ENCODE measurements around the gene EVX1.
A peak's percentile ranks its signal among the peaks of the same experiment; 100 is the strongest.

EVX1 gene

DNA sequence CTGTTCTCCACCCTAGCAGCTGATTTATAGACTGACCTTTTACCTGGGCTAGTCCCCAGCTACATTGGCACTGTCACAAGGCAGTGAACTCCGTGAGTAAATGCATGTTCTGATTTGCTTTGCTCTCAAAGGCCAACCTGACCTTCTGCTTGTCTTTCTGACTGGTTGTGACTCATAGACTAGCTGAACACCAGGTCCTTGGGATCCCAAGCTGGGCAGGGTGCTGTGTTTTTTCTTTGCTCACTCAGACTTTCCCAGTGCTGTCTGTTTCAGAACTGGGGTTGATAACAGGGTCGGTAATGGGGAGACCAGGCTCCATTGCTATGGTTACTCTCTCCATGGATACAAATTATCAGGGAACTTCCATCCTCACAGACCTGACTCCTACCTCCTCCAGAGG, 35.0 kb downstream of the EVX1 start:
- WGBS (ENCODE audit: insufficient coverage), result 100% methylated on average over 1 of the region's 2 CpGs
- no peak overlapping the region for H3K27ac ChIP-seq (ENCODE audit: insufficient read depth in 1 of 2, low read depth in 1 of 2, low read length in 2 of 2, poor library complexity in 1 of 2, severe bottlenecking in 2 of 2)
- no peaks in the 10 kb centered on the region for H3K36me3 ChIP-seq (ENCODE audit: control insufficient read depth in 4 of 4, insufficient read depth in 4 of 4, low read length in 3 of 4)
- no peak for DNase-seq
- H3K27me3 ChIP-seq (replicated peaks in 2 of 5; ENCODE audit: control insufficient read depth in 4 of 5, insufficient read depth in 5 of 5, low read length in 4 of 5), result peaks cover 0 to 6% (median 0%) of the 10 kb centered on the region in 5 experiments
- no peak overlapping the region for H3K4me3 ChIP-seq (ENCODE audit: control insufficient read depth in 1 of 7, extremely low read depth in 1 of 7, insufficient read depth in 4 of 7, low read depth in 2 of 7, low read length in 6 of 7)
- H3K9me3 ChIP-seq (ENCODE audit: control extremely low read depth in 1 of 5, control insufficient read depth in 4 of 5, insufficient read depth in 2 of 5, low read depth in 1 of 5, low read length in 4 of 5), result peaks cover 0 to 8% (median 2%) of the 10 kb centered on the region in 5 experiments
- H3K4me1 ChIP-seq (ENCODE audit: control extremely low read depth in 1 of 4, control insufficient read depth in 4 of 4, insufficient read depth in 4 of 4, low read length in 3 of 4), result no peaks in the 10 kb centered on the region
- CTCF ChIA-PET, result no interaction called here
- POLR2A ChIA-PET, result no interaction called here

DNA sequence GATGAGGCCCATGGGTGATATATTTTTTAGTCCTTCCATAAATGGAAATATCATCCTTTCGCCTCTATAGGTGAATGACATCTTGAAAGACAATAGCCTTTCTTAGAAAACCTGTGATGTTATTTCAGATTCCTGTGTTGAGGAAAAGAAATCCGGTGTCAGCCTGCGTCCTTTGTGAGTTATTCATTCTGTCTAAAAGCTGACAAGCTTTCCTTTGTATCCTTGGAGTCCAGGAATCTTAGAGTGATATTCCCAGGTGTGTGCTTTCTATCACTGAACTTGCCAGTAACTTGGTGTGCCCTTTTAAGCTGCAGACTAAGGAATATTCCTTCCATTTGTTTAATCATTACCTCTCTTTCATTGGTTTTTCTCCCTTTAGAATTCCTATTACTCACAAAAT, 41.0 kb downstream of the EVX1 start:
- 95% methylated on average over 2 of the region's 3 CpGs for WGBS (ENCODE audit: insufficient coverage)
- H3K4me3 ChIP-seq (ENCODE audit: control insufficient read depth in 1 of 7, extremely low read depth in 1 of 7, insufficient read depth in 4 of 7, low read depth in 2 of 7, low read length in 6 of 7), result no peak overlapping the region
- DNase-seq, result no peak
- H3K27ac ChIP-seq (ENCODE audit: insufficient read depth in 1 of 2, low read depth in 1 of 2, low read length in 2 of 2, poor library complexity in 1 of 2, severe bottlenecking in 2 of 2), result no peak overlapping the region
- H3K36me3 ChIP-seq (ENCODE audit: control insufficient read depth in 4 of 4, insufficient read depth in 4 of 4, low read length in 3 of 4), result no peaks in the 10 kb centered on the region
- ChIA-PET POLR2A (no interaction called here), CTCF (no interaction called here)
- peaks cover 0 to 5% (median 0%) of the 10 kb centered on the region in 5 experiments for H3K27me3 ChIP-seq (replicated peaks in 2 of 5; ENCODE audit: control insufficient read depth in 4 of 5, insufficient read depth in 5 of 5, low read length in 4 of 5)
- no peaks in the 10 kb centered on the region for H3K9me3 ChIP-seq (ENCODE audit: control extremely low read depth in 1 of 5, control insufficient read depth in 4 of 5, insufficient read depth in 2 of 5, low read depth in 1 of 5, low read length in 4 of 5)
- H3K4me1 ChIP-seq (ENCODE audit: control extremely low read depth in 1 of 4, control insufficient read depth in 4 of 4, insufficient read depth in 4 of 4, low read length in 3 of 4), result no peaks in the 10 kb centered on the region

DNA sequence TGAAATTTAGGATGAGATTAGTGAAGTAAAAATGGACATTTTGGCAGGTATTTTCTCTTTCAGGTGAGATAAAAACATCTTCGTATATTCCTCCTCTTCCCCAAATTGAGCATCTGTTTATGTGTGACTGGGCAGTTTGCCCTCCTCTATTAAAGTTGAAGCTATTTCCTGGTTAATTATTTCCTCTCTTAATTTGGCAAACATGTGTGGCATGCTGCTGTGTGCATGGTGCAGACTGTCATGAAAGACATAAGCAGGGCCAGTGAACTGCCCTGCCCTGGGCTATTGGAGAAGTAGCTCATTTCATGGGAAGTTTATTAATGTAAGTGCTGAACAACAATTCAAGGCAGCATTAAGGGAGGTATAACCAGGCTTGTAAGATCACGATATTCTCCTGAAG, 52.6 kb downstream of the EVX1 start:
- Histone ChIP-seq H3K27me3 (replicated peaks in 2 of 5; ENCODE audit: control insufficient read depth in 4 of 5, insufficient read depth in 5 of 5, low read length in 4 of 5) (no peaks in the 10 kb centered on the region), H3K27ac (ENCODE audit: insufficient read depth in 1 of 2, low read depth in 1 of 2, low read length in 2 of 2, poor library complexity in 1 of 2, severe bottlenecking in 2 of 2) (no peak overlapping the region), H3K4me3 (ENCODE audit: control insufficient read depth in 1 of 7, extremely low read depth in 1 of 7, insufficient read depth in 4 of 7, low read depth in 2 of 7, low read length in 6 of 7) (no peak overlapping the region), H3K9me3 (ENCODE audit: control extremely low read depth in 1 of 5, control insufficient read depth in 4 of 5, insufficient read depth in 2 of 5, low read depth in 1 of 5, low read length in 4 of 5) (no peaks in the 10 kb centered on the region), H3K36me3 (ENCODE audit: control insufficient read depth in 4 of 4, insufficient read depth in 4 of 4, low read length in 3 of 4) (no peaks in the 10 kb centered on the region), H3K4me1 (ENCODE audit: control extremely low read depth in 1 of 4, control insufficient read depth in 4 of 4, insufficient read depth in 4 of 4, low read length in 3 of 4) (peaks cover 0 to 6% (median 0%) of the 10 kb centered on the region in 4 experiments)
- 100% methylated on average over 1 of the region's 2 CpGs for WGBS (ENCODE audit: insufficient coverage)
- DNase-seq, result no peak
- POLR2A ChIA-PET, result no interaction called here
- CTCF ChIA-PET, result no interaction called here

DNA sequence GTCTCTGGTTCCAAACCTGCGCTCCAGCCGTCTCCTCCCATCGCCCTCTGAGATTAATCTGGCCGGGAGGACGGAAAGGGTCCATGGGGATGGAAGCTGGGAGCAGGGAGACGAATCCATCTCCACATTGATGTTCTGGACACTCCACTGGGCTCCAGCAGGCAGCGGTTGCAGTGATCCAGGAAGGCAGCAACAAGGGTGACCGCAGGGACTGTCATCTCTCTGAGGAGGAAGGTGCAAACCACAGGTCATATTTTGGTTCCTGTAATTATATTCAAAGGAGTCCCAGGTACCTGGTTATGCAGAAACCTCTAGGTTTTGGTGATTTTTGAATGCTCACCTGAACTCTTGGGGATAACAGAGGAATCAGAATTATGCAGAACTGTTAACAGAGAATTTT, 54.8 kb downstream of the EVX1 start:
- H3K4me1 ChIP-seq (ENCODE audit: control extremely low read depth in 1 of 4, control insufficient read depth in 4 of 4, insufficient read depth in 4 of 4, low read length in 3 of 4), result peaks cover 0 to 6% (median 0%) of the 10 kb centered on the region in 4 experiments
- POLR2A ChIA-PET, result interaction anchor here (0.8 kb wide), 1 partner anchor 1481 kb away, joined by 4 read pairs; no protein-coding TSS in a partner anchor
- H3K27me3 ChIP-seq (replicated peaks in 2 of 5; ENCODE audit: control insufficient read depth in 4 of 5, insufficient read depth in 5 of 5, low read length in 4 of 5), result no peaks in the 10 kb centered on the region
- H3K36me3 ChIP-seq (ENCODE audit: control insufficient read depth in 4 of 4, insufficient read depth in 4 of 4, low read length in 3 of 4), result no peaks in the 10 kb centered on the region
- CTCF ChIA-PET, result no interaction called here
- H3K27ac ChIP-seq (ENCODE audit: insufficient read depth in 1 of 2, low read depth in 1 of 2, low read length in 2 of 2, poor library complexity in 1 of 2, severe bottlenecking in 2 of 2), result no peak overlapping the region
- 37% methylated on average over 4 of the region's 8 CpGs for WGBS (ENCODE audit: insufficient coverage)
- H3K4me3 ChIP-seq (ENCODE audit: control insufficient read depth in 1 of 7, extremely low read depth in 1 of 7, insufficient read depth in 4 of 7, low read depth in 2 of 7, low read length in 6 of 7), result no peak overlapping the region
- H3K9me3 ChIP-seq (ENCODE audit: control extremely low read depth in 1 of 5, control insufficient read depth in 4 of 5, insufficient read depth in 2 of 5, low read depth in 1 of 5, low read length in 4 of 5), result no peaks in the 10 kb centered on the region
- DNase-seq, result peak in 2 of 3 donors; percentile 47 to 50
